NOMO-1 (cell line): ENCODE measurements around the gene RPS14.
"Not testable (repeated sequence)": the region's sequence is repeated elsewhere in the genome, so short reads cannot be mapped to it uniquely, and the experiment has no call there.

ENCODE experiments used
- DNase-seq, 2 experiments: peaks; one replicate each; lab custom pipeline; 2025; ENCODE audit not compliant: unreplicated experiment in 2 of 2; lab: John Stamatoyannopoulos, UW

RPS14 gene

GRCh38 chr5:150481972-150482406 lies 32.5 kb upstream of the RPS14 start:
- no peak for DNase-seq

- no peak for DNase-seq
Measured at GRCh38 chr5:150481708-150481965, 32.1 kb upstream of the RPS14 start.

- no peak for DNase-seq
Measured at GRCh38 chr5:150479416-150479815, 29.9 kb upstream of the RPS14 start.

GRCh38 chr5:150476568-150476967 lies 27.0 kb upstream of the RPS14 start:
- not testable (repeated sequence) for DNase-seq

GRCh38 chr5:150473673-150474358 lies 24.3 kb upstream of the RPS14 start:
- DNase-seq, result no peak

GRCh38 chr5:150469718-150470469 lies 20.4 kb upstream of the RPS14 start:
- no peak for DNase-seq

GRCh38 chr5:150468206-150468605 lies 18.7 kb upstream of the RPS14 start:
- DNase-seq, result no peak

GRCh38 chr5:150465927-150466326 lies 16.4 kb upstream of the RPS14 start:
- no peak for DNase-seq

- no peak for DNase-seq
Measured at GRCh38 chr5:150464554-150465012, 15.0 kb upstream of the RPS14 start.

- peak; percentile 66 for DNase-seq
Measured at GRCh38 chr5:150461231-150461630, 11.7 kb upstream of the RPS14 start.

- no peak for DNase-seq
Measured at GRCh38 chr5:150460781-150461180, 11.2 kb upstream of the RPS14 start.

GRCh38 chr5:150458802-150459557 lies 9.4 kb upstream of the RPS14 start:
- peak in 1 of 2 experiments; percentile 70 for DNase-seq

- no peak for DNase-seq
Measured at GRCh38 chr5:150457562-150458240, 8.2 kb upstream of the RPS14 start.

GRCh38 chr5:150457121-150457520 lies 7.6 kb upstream of the RPS14 start:
- DNase-seq, result peak; percentile 17 to 40

- no peak for DNase-seq
Measured at GRCh38 chr5:150454492-150455229, 5.1 kb upstream of the RPS14 start.

- DNase-seq, result peak in 1 of 2 experiments; percentile 52
Measured at GRCh38 chr5:150454027-150454426, 4.5 kb upstream of the RPS14 start.

GRCh38 chr5:150452914-150453313 lies 3.4 kb upstream of the RPS14 start:
- DNase-seq, result no peak

- DNase-seq, result no peak
Measured at GRCh38 chr5:150451594-150451993, 2.1 kb upstream of the RPS14 start.

- peak in 1 of 2 experiments; percentile 15 for DNase-seq
Measured at GRCh38 chr5:150448952-150449516, 505 bp downstream of the RPS14 start.

- peak in 1 of 2 experiments; percentile 29 for DNase-seq
Measured at GRCh38 chr5:150448334-150448733, 1.2 kb downstream of the RPS14 start.
